MM.1S (cell line): ENCODE results near the gene RREB1.

ENCODE experiments used
- DNase-seq: peaks from one replicate; pipeline ENCODE4 v3.0.0-alpha.2; 2015
- H2AFZ ChIP-seq: fragments of 300-600 bp; sonication (generic); 2 replicates; pipeline ENCODE4 v1.6.0; 2016; ENCODE audit warnings: antibody characterized with exemption, low read length
- H3F3A ChIP-seq: fragments of 300-600 bp; sonication (generic); 2 replicates; pipeline ENCODE4 v1.6.1; 2016; ENCODE audit warnings: mild to moderate bottlenecking, antibody characterized with exemption, low read length, moderate library complexity, mixed read lengths; ENCODE audit not compliant: insufficient read depth
- H3K27ac ChIP-seq: fragments of 300-600 bp; sonication (generic); 2 replicates; pipeline ENCODE4 v1.5.1; 2016; ENCODE audit warnings: mild to moderate bottlenecking, low read length
- H3K27me3 ChIP-seq: fragments of 300-600 bp; sonication (generic); replicated peaks from 2 replicates; pipeline ENCODE4 v1.6.0; 2016; ENCODE audit warnings: low read length; ENCODE audit not compliant: insufficient read depth
- H3K36me3 ChIP-seq: fragments of 300-600 bp; sonication (generic); replicated peaks from 2 replicates; pipeline ENCODE4 v1.6.1; 2016; ENCODE audit warnings: mild to moderate bottlenecking, low read length, mixed read lengths; ENCODE audit not compliant: insufficient read depth
- H3K4me1 ChIP-seq: fragments of 300-600 bp; sonication (generic); 2 replicates; pipeline ENCODE4 v1.6.1; 2016; ENCODE audit warnings: low read length, mixed read lengths
- H3K4me2 ChIP-seq: fragments of 300-600 bp; sonication (generic); 2 replicates; pipeline ENCODE4 v1.6.0; 2016; ENCODE audit warnings: low read depth, low read length
- H3K4me3 ChIP-seq: fragments of 300-600 bp; sonication (generic); 2 replicates; pipeline ENCODE4 v1.5.1; 2016; ENCODE audit warnings: low read length, mixed read lengths
- H3K79me2 ChIP-seq: fragments of 300-600 bp; sonication (generic); 2 replicates; pipeline ENCODE4 v1.6.1; 2016; ENCODE audit warnings: mixed run types, low read length, mixed read lengths
- H3K9ac ChIP-seq: fragments of 300-600 bp; sonication (generic); 2 replicates; pipeline ENCODE4 v1.6.1; 2016; ENCODE audit warnings: low read length, mixed read lengths
- H3K9me2 ChIP-seq: fragments of 300-600 bp; sonication (generic); replicated peaks from 2 replicates; pipeline ENCODE4 v1.6.1; 2016; ENCODE audit warnings: mild to moderate bottlenecking, low read length, mixed read lengths; ENCODE audit not compliant: insufficient read depth
- H3K9me3 ChIP-seq: fragments of 300-600 bp; sonication (generic); replicated peaks from 2 replicates; pipeline ENCODE4 v1.6.1; 2016; ENCODE audit warnings: mild to moderate bottlenecking, low read length, mixed read lengths; ENCODE audit not compliant: insufficient read depth
- H4K20me1 ChIP-seq: fragments of 300-600 bp; sonication (generic); 2 replicates; pipeline ENCODE4 v1.6.1; 2016; ENCODE audit warnings: mild to moderate bottlenecking, low read length, moderate library complexity, mixed read lengths; ENCODE audit not compliant: insufficient read depth
- CTCF ChIP-seq: fragments of 300-600 bp; sonication (generic); IDR thresholded peaks from 2 replicates; pipeline ENCODE4 v1.5.1; 2016; ENCODE audit warnings: antibody characterized with exemption, low read length, mixed read lengths
- EZH2 ChIP-seq: fragments of 300-600 bp; sonication (generic); optimal IDR thresholded peaks from 2 replicates; pipeline ENCODE3; 2017; ENCODE audit warnings: low read depth, mild to moderate bottlenecking, antibody characterized with exemption, low read length, mixed read lengths
- EZH2phosphoT487 ChIP-seq: fragments of 300-600 bp; sonication (generic); IDR thresholded peaks from 2 replicates; pipeline ENCODE4 v1.6.1; 2018; ENCODE audit warnings: antibody characterized with exemption, low read length

RREB1 gene

DNA sequence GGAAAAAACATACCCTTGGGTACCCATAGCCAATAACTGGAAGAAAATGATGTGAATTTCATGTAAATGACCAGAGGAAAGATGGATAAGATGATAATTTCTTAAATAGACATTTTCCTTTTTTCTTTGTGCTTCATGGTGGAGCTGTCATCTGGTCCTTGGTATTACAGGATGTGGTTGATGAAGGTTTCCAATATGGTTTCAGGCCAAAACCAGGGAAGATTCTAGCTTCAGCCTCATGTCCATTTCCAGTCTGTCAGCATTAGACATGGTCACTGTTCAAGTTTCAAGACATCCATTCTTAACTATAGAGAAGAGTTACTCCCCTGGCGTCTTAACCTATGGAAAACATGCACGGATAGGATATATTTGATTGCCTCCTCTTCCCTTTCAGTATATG lies 141.6 kb downstream of the RREB1 start:
- Histone ChIP-seq H3K79me2 (no peaks in the 10 kb centered on the region), H3K27me3 (no peaks in the 10 kb centered on the region), H3K4me3 (no peak overlapping the region), H3K9ac (no peak overlapping the region), H2AFZ (no peak overlapping the region), H3K36me3 (no peaks in the 10 kb centered on the region), H3F3A (no peaks in the 10 kb centered on the region), H3K9me2 (no peaks in the 10 kb centered on the region), H3K27ac (no peak overlapping the region), H4K20me1 (no peaks in the 10 kb centered on the region), H3K9me3 (no peaks in the 10 kb centered on the region), H3K4me1 (no peaks in the 10 kb centered on the region), H3K4me2 (no peak overlapping the region)
- TF ChIP-seq EZH2 (no peak), EZH2phosphoT487 (no peak), CTCF (no peak)
- no peak for DNase-seq

- TF ChIP-seq EZH2phosphoT487 (no peak), EZH2 (no peak), CTCF (no peak)
- DNase-seq, result no peak
- no peaks in the 10 kb centered on the region for H3K4me1 ChIP-seq
- no peaks in the 10 kb centered on the region for H3K9me3 ChIP-seq
- no peak overlapping the region for H3K9ac ChIP-seq
- no peak overlapping the region for H2AFZ ChIP-seq
- H3K79me2 ChIP-seq, result no peaks in the 10 kb centered on the region
- no peaks in the 10 kb centered on the region for H3F3A ChIP-seq
- no peak overlapping the region for H3K4me3 ChIP-seq
- H3K27me3 ChIP-seq, result no peaks in the 10 kb centered on the region
- H3K9me2 ChIP-seq, result no peaks in the 10 kb centered on the region
- no peaks in the 10 kb centered on the region for H4K20me1 ChIP-seq
- no peak overlapping the region for H3K27ac ChIP-seq
- no peaks in the 10 kb centered on the region for H3K36me3 ChIP-seq
- H3K4me2 ChIP-seq, result no peak overlapping the region
These were observed 142.3 kb downstream of the RREB1 start for GRCh38 chr6:7249946-7250643.

GRCh38 chr6:7250812-7251211 lies 143.1 kb downstream of the RREB1 start:
- H3K4me2 ChIP-seq, result no peak overlapping the region
- no peaks in the 10 kb centered on the region for H3K27me3 ChIP-seq
- H3K9me3 ChIP-seq, result no peaks in the 10 kb centered on the region
- H3K9ac ChIP-seq, result no peak overlapping the region
- H3K9me2 ChIP-seq, result no peaks in the 10 kb centered on the region
- H3K79me2 ChIP-seq, result no peaks in the 10 kb centered on the region
- TF ChIP-seq EZH2 (no peak), CTCF (no peak), EZH2phosphoT487 (no peak)
- no peaks in the 10 kb centered on the region for H3K36me3 ChIP-seq
- H3F3A ChIP-seq, result no peaks in the 10 kb centered on the region
- no peaks in the 10 kb centered on the region for H4K20me1 ChIP-seq
- H3K4me1 ChIP-seq, result no peaks in the 10 kb centered on the region
- no peak for DNase-seq
- H2AFZ ChIP-seq, result no peak overlapping the region
- H3K27ac ChIP-seq, result no peak overlapping the region
- H3K4me3 ChIP-seq, result no peak overlapping the region
